Islet of Langerhans (tissue), 1 donor: Measurements from ENCODE around the gene HLCS.
"Not testable (repeated sequence)": the region's sequence is repeated elsewhere in the genome, so short reads cannot be mapped to it uniquely, and the experiment has no call there.

ENCODE experiments used
- FAIRE-seq: peaks from one replicate; lab custom pipeline; 2011; peaks lifted over from hg19 to GRCh38; lab: Jason Lieb, UNC

The HLCS gene

GRCh38 chr21:36955783-36956182, 10.7 kb downstream of the HLCS start:
- FAIRE-seq = no peak

GRCh38 chr21:36952331-36952730, 14.1 kb downstream of the HLCS start:
- FAIRE-seq = not testable (repeated sequence)

- no peak for FAIRE-seq
Observed at GRCh38 chr21:36949171-36950141, 17.0 kb downstream of the HLCS start.

GRCh38 chr21:36948686-36949085, 17.8 kb downstream of the HLCS start:
- FAIRE-seq = no peak

GRCh38 chr21:36946949-36947356, 19.5 kb downstream of the HLCS start:
- FAIRE-seq = no peak

DNA sequence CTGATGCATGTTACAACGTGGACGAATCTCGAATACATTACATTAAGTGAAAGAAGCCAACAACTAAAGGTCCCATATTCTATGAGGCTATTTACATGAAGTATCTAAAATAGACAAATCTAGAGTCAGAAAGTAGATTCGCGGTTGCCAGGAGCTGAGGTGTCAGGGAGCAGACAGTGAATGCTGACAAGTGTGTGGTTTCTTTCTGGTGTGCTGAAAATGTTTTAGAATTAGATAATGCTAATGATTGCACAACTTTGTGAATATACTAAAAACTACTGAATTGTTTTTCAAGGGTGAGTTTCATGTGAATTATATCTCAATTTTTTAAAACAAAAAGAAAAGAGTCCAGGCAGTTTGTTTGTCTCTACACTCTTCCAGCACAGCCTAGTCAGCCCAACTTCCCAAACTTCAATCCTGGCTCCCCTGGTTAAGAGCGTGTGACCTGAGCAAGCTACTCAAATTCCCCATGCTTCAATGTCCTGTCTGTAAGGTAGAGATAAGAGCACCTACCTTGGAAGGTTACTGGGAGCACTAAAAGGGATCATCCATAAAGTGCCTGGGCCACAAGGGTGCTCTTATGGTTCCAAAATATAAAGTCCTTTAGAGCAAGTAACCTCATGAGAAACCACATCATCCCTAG, 20.9 kb downstream of the HLCS start:
- no peak for FAIRE-seq

GRCh38 chr21:36936361-36937135, 29.9 kb downstream of the HLCS start:
- FAIRE-seq = no peak

- FAIRE-seq = peak; percentile 64
Observed at GRCh38 chr21:36934864-36935420, 31.5 kb downstream of the HLCS start.

GRCh38 chr21:36932161-36932816, 34.2 kb downstream of the HLCS start:
- FAIRE-seq = no peak

DNA sequence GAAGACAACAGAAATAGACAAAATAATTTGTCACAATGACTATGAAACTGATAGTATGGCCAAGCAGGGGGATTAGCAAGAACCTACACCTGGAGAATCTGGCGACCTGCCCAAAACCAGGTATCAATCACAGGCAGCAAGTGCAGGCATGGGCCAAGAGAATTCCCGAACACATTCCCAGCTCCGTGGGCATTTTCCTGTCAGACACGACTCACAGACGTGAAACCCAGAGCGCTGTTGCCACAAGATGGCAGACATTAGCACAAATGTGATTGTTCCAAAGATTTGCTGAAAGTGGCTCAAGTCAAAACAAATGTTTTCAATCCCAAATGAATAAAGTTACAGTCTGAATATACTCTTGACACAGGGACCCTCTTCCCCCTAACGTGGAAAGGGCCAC, 36.8 kb downstream of the HLCS start:
- FAIRE-seq = no peak

- FAIRE-seq = no peak
Observed at GRCh38 chr21:36928960-36929359, 37.5 kb downstream of the HLCS start.

DNA sequence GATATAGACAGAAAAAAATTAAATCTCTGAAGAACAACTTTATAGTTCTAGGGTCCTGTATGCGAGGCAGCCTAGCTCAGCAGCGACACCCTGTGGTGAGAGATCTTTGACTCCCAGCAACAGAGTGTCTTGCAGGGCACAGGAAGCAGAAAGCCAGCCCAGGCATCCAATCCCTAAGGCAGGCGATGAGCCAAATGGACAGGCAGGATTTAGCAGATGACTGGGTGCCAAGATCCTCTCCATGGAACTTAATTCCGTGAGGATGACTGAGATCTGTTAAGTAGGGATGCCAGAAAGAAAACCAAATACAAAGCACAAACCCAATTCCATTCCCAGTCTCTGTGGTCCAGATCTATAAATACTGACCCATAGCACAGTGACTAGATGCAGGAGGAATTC, 38.8 kb downstream of the HLCS start:
- peak; percentile 64 for FAIRE-seq

- no peak for FAIRE-seq
Observed at GRCh38 chr21:36926989-36927718, 39.3 kb downstream of the HLCS start.

DNA sequence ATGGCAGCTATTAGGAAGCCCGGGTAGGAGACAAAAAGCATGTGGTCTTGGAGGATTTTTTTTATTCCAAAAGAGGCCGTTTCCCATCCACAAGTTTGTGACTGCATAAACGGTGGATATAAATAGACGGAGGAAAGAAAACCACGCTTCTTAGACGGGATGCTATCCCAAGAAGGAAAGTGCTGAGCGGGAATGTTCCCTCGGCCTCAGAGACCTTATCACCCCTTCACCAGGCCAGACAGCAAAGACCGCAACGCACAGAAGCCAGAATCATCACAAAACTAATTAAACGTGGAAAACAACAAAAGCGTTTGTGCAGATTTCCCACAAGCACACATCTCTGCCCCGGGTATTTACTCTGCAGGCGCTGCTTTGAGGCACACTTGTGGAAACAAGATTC, 43.2 kb downstream of the HLCS start:
- FAIRE-seq = no peak

GRCh38 chr21:36922861-36923260, 43.6 kb downstream of the HLCS start:
- no peak for FAIRE-seq

DNA sequence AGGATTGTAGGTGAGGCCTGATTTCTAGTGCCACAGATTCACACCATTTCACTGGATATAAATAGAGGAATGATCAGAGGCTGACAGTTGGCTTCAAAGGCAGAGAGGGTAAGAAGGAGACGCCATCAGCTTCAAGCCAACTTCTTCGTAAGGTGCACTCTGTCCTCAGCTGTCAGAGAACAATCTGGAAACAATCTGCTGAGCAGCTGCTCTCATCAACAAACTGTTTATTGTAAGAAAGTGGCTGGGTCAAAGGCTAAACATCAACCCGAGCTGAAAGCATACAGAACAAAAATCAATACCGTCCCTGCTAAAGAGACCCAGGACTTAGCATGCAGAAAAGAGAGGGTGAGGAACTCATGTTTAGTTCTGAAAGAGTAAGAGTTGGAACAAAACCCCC, 48.2 kb downstream of the HLCS start:
- no peak for FAIRE-seq

GRCh38 chr21:36917471-36918158, 48.9 kb downstream of the HLCS start:
- no peak for FAIRE-seq

DNA sequence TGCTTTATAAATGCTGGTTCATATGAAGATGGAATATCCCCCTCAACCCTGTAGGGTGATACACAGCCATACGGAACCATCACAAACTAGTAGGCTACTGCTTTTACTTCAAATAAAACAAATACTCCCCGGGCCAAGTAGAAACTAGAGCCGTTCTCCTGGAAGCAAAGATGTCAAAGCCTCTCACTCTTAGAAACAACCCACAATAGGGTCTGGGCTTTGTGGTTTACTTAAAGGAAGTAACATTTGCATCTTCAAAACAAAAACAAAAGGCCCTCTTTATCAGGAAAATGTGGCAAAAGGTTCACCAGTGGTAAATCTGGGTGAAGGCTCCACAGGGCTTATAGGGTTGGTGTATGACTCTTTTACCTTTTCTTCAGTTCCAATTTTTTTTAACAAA, 49.8 kb downstream of the HLCS start:
- FAIRE-seq = no peak

- no peak for FAIRE-seq
Observed at GRCh38 chr21:36915696-36916245, 50.7 kb downstream of the HLCS start.

GRCh38 chr21:36915014-36915695, 51.3 kb downstream of the HLCS start:
- FAIRE-seq = no peak
